ENCODE data around the gene TMEM214.
A peak's percentile ranks its signal among the peaks of the same experiment; 100 is the strongest.

DNA sequence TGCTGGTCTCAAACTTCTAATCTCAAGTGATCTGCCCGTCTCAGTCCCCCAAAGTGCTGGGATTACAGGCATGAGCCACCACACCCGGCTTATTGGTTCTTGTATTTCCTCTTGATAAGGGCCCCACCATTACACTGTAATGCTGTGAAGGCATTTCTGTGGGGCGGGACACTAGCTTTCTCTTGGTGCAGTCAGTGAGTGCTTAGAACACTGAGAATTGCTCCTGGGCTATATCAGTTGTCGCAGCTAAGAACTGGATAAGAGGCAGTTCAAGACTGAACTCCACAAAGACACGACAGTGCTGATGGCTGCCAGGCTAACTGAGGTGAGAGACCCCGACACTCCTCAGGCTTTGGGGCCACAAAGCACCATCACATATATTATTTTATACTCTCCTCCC, 55.9 kb downstream of the TMEM214 start:
- peak; percentile 28 to 35 for TF ChIP-seq POLR2A (IDR thresholded peaks at IDR 0.05)
- TF ChIP-seq, protein P1, sequence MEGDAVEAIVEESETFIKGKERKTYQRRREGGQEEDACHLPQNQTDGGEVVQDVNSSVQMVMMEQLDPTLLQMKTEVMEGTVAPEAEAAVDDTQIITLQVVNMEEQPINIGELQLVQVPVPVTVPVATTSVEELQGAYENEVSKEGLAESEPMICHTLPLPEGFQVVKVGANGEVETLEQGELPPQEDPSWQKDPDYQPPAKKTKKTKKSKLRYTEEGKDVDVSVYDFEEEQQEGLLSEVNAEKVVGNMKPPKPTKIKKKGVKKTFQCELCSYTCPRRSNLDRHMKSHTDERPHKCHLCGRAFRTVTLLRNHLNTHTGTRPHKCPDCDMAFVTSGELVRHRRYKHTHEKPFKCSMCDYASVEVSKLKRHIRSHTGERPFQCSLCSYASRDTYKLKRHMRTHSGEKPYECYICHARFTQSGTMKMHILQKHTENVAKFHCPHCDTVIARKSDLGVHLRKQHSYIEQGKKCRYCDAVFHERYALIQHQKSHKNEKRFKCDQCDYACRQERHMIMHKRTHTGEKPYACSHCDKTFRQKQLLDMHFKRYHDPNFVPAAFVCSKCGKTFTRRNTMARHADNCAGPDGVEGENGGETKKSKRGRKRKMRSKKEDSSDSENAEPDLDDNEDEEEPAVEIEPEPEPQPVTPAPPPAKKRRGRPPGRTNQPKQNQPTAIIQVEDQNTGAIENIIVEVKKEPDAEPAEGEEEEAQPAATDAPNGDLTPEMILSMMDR (IDR thresholded peaks at IDR 0.05), result no peak
